ENCODE measurements around the gene SNRNP35.
"Not testable (repeated sequence)": the region's sequence is repeated elsewhere in the genome, so short reads cannot be mapped to it uniquely, and the experiment has no call there.

SNRNP35 gene

GRCh38 chr12:123449856-123450255 lies 8.1 kb upstream of the SNRNP35 start:
- H3K79me2 ChIP-seq (ENCODE audit: insufficient read depth, low read depth) = no peaks in the 10 kb centered on the region
- H4K20me1 ChIP-seq (ENCODE audit: insufficient read depth) = no peaks in the 10 kb centered on the region
- H3K4me2 ChIP-seq = no peak overlapping the region
- no peak overlapping the region for H3K9ac ChIP-seq
- no peak overlapping the region for H2AFZ ChIP-seq (ENCODE audit: low read depth)
- H3K4me1 ChIP-seq (ENCODE audit: low read depth, poor library complexity, severe bottlenecking) = no peaks in the 10 kb centered on the region
- H3K36me3 ChIP-seq (ENCODE audit: insufficient read depth) = no peaks in the 10 kb centered on the region
- H3K4me3 ChIP-seq (IDR thresholded peaks at IDR 0.05; ENCODE audit: insufficient read depth, low read depth, low read length) = no peak overlapping the region
- TF ChIP-seq CTCF (conservative IDR thresholded peaks at IDR 0.05; ENCODE audit: low read depth, low read length) = no peak
- H3K27me3 ChIP-seq (ENCODE audit: insufficient read depth, low read depth) = no peaks in the 10 kb centered on the region
- no peak overlapping the region for H3K27ac ChIP-seq

GRCh38 chr12:123450636-123451035 lies 7.3 kb upstream of the SNRNP35 start:
- Histone ChIP-seq H3K36me3 (ENCODE audit: insufficient read depth) (no peaks in the 10 kb centered on the region), H3K4me1 (ENCODE audit: low read depth, poor library complexity, severe bottlenecking) (no peaks in the 10 kb centered on the region)
- TF ChIP-seq CTCF (conservative IDR thresholded peaks at IDR 0.05; ENCODE audit: low read depth, low read length) = no peak

GRCh38 chr12:123452276-123452550 lies 5.7 kb upstream of the SNRNP35 start:
- not testable (repeated sequence) for H4K20me1 ChIP-seq (ENCODE audit: insufficient read depth); H3K36me3 ChIP-seq (ENCODE audit: insufficient read depth); H2AFZ ChIP-seq (ENCODE audit: low read depth); H3K9ac ChIP-seq; H3K4me2 ChIP-seq; H3K27ac ChIP-seq; H3K4me1 ChIP-seq (ENCODE audit: low read depth, poor library complexity, severe bottlenecking); H3K79me2 ChIP-seq (ENCODE audit: insufficient read depth, low read depth); H3K27me3 ChIP-seq (ENCODE audit: insufficient read depth, low read depth); H3K4me3 ChIP-seq (IDR thresholded peaks at IDR 0.05; ENCODE audit: insufficient read depth, low read depth, low read length)

More at GRCh38 chr12:123450636-123451035, 7.3 kb upstream of the SNRNP35 start:
- no peak overlapping the region for H2AFZ ChIP-seq (ENCODE audit: low read depth)
- H4K20me1 ChIP-seq (ENCODE audit: insufficient read depth) = no peaks in the 10 kb centered on the region
- no peaks in the 10 kb centered on the region for H3K27me3 ChIP-seq (ENCODE audit: insufficient read depth, low read depth)
- no peak overlapping the region for H3K4me3 ChIP-seq (IDR thresholded peaks at IDR 0.05; ENCODE audit: insufficient read depth, low read depth, low read length)
- no peak overlapping the region for H3K27ac ChIP-seq
- H3K9ac ChIP-seq = no peak overlapping the region
- no peak overlapping the region for H3K4me2 ChIP-seq
- H3K79me2 ChIP-seq (ENCODE audit: insufficient read depth, low read depth) = no peaks in the 10 kb centered on the region

- no peak overlapping the region for H3K4me3 ChIP-seq (IDR thresholded peaks at IDR 0.05; ENCODE audit: insufficient read depth, low read depth, low read length)
- H3K27ac ChIP-seq = no peak overlapping the region
- H3K9ac ChIP-seq = no peak overlapping the region
- H3K4me1 ChIP-seq (ENCODE audit: low read depth, poor library complexity, severe bottlenecking) = no peaks in the 10 kb centered on the region
- H4K20me1 ChIP-seq (ENCODE audit: insufficient read depth) = no peaks in the 10 kb centered on the region
- no peak for TF ChIP-seq CTCF (conservative IDR thresholded peaks at IDR 0.05; ENCODE audit: low read depth, low read length)
- no peaks in the 10 kb centered on the region for H3K36me3 ChIP-seq (ENCODE audit: insufficient read depth)
- H3K79me2 ChIP-seq (ENCODE audit: insufficient read depth, low read depth) = no peaks in the 10 kb centered on the region
- no peaks in the 10 kb centered on the region for H3K27me3 ChIP-seq (ENCODE audit: insufficient read depth, low read depth)
- no peak overlapping the region for H2AFZ ChIP-seq (ENCODE audit: low read depth)
- H3K4me2 ChIP-seq = no peak overlapping the region
Observed at GRCh38 chr12:123453165-123453564, 4.8 kb upstream of the SNRNP35 start.

- H3K4me2 ChIP-seq; H2AFZ ChIP-seq (ENCODE audit: low read depth): not testable (repeated sequence)
Observed at GRCh38 chr12:123463174-123463573, 5.2 kb downstream of the SNRNP35 start.

More at GRCh38 chr12:123463174-123463573, 5.2 kb downstream of the SNRNP35 start:
- not testable (repeated sequence) for H3K36me3 ChIP-seq (ENCODE audit: insufficient read depth); H3K27me3 ChIP-seq (ENCODE audit: insufficient read depth, low read depth); H3K9ac ChIP-seq; H3K4me3 ChIP-seq (IDR thresholded peaks at IDR 0.05; ENCODE audit: insufficient read depth, low read depth, low read length); H4K20me1 ChIP-seq (ENCODE audit: insufficient read depth); H3K79me2 ChIP-seq (ENCODE audit: insufficient read depth, low read depth); H3K27ac ChIP-seq; H3K4me1 ChIP-seq (ENCODE audit: low read depth, poor library complexity, severe bottlenecking)
